MCF 10A (cell line): ENCODE data around the gene RNF150. TPM values are rescaled to one million over a fixed set of nuclear protein-coding genes. Genes with fewer than 3 reads are reported as not detected.

Source experiments
- BruUV-seq: library from RNA; stranded (reverse); fragments of 400-500 nt; replicated peaks from 2 replicates; lab custom pipeline; 2021; lab: Mats Ljungman, UMichigan
- CTCF ChIA-PET: fragments of 300-600 bp; sonication (Branson Sonifier 250); formaldehyde crosslinking; extraction: SDS; loops from one replicate; lab custom pipeline; 2021; ENCODE audit warnings: antibody characterized with exemption, inconsistent platforms; lab: Yijun Ruan, JAX
- POLR2A ChIA-PET: fragments of 300-600, 350-650 bp; sonication (Branson Sonifier 250); formaldehyde crosslinking; extraction: SDS; loops from one replicate; lab custom pipeline; 2020; ENCODE audit warnings: antibody characterized with exemption, inconsistent platforms; lab: Yijun Ruan, JAX
- DNase-seq: peaks from one replicate; pipeline ENCODE4 v3.0.0-alpha.2; 2018; ENCODE audit not compliant: unreplicated experiment
- H3K27ac Mint-ChIP-seq: one replicate; pipeline ENCODE4 v1.8.0; 2022; ENCODE audit warnings: mild to moderate bottlenecking, low read depth, mixed read lengths; ENCODE audit not compliant: unreplicated experiment
- H3K27me3 Mint-ChIP-seq: one replicate; pipeline ENCODE4 v1.8.0; 2022; ENCODE audit warnings: mixed read lengths; ENCODE audit not compliant: insufficient read depth, unreplicated experiment
- H3K36me3 Mint-ChIP-seq: one replicate; pipeline ENCODE4 v1.8.0; 2022; ENCODE audit warnings: mild to moderate bottlenecking, moderate library complexity, mixed read lengths; ENCODE audit not compliant: insufficient read depth, unreplicated experiment
- H3K4me1 Mint-ChIP-seq: one replicate; pipeline ENCODE4 v1.8.0; 2022; ENCODE audit warnings: mixed read lengths; ENCODE audit not compliant: insufficient read depth, unreplicated experiment
- H3K4me3 Mint-ChIP-seq: one replicate; pipeline ENCODE4 v1.8.0; 2022; ENCODE audit warnings: mild to moderate bottlenecking, moderate library complexity, mixed read lengths; ENCODE audit not compliant: unreplicated experiment
- H3K9me3 Mint-ChIP-seq: one replicate; pipeline ENCODE4 v1.8.0; 2022; ENCODE audit warnings: mixed read lengths; ENCODE audit not compliant: unreplicated experiment
- CTCF ChIP-seq: fragments of 200-600 bp; IDR thresholded peaks from one replicate; pipeline ENCODE4 v1.8.0; 2022; ENCODE audit warnings: antibody characterized with exemption, mild to moderate bottlenecking; ENCODE audit not compliant: unreplicated experiment
- intact Hi-C: fragments of 100-400 bp; cut with micrococcal nuclease; formaldehyde crosslinking; loops from 2 replicates; pipeline ENCODE4 v1.14.1; 2022
- total RNA-seq: library from RNA; stranded (reverse); gene quantifications from 2 replicates; pipeline ENCODE4 v1.2.3, GENCODE V29; 2022

The RNF150 gene
- total RNA-seq, 1 experiment from 2014 or later, result 0.44 TPM

- POLR2A ChIA-PET, result interaction anchor here (0.8 to 1.9 kb wide), 3 partner anchors 22 to 414 kb away, joined by 3 to 4 read pairs (median 4); partner anchors contain the start of gene RNF150
- TF ChIP-seq CTCF, result peak; percentile 60
- intact Hi-C loops, result loop anchor here (1.0 to 10.0 kb wide), 4 partner anchors 23 to 359 kb away; partner anchors contain the start of genes RNF150 and ZNF330
- peak; percentile 80 for DNase-seq
- Mint-ChIP-seq H3K9me3 (no peaks in the 10 kb centered on the region), H3K27ac (no peak overlapping the region), H3K36me3 (no peaks in the 10 kb centered on the region), H3K4me1 (peaks cover 8% of the 10 kb centered on the region), H3K27me3 (no peaks in the 10 kb centered on the region), H3K4me3 (no peak overlapping the region)
- CTCF ChIA-PET, result interaction anchor here (0.6 to 6.2 kb wide), 20 partner anchors 8 to 413 kb away, joined by 3 to 115 read pairs (median 3); partner anchors contain the start of gene RNF150
- no TSS peak for BruUV-seq
These were observed 271.7 kb downstream of the RNF150 start for GRCh38 chr4:140861359-140862176.

GRCh38 chr4:140858897-140859296 lies 274.4 kb downstream of the RNF150 start:
- Mint-ChIP-seq H3K9me3 (no peaks in the 10 kb centered on the region), H3K4me3 (no peak overlapping the region), H3K36me3 (no peaks in the 10 kb centered on the region), H3K27ac (no peak overlapping the region), H3K27me3 (no peaks in the 10 kb centered on the region), H3K4me1 (peaks cover 21% of the 10 kb centered on the region)
- ChIA-PET POLR2A (interaction anchor here (0.6 to 0.9 kb wide), 3 partner anchors 48 to 526 kb away, joined by 3 read pairs; no protein-coding TSS in a partner anchor), CTCF (interaction anchor here (0.6 to 6.2 kb wide), 7 partner anchors 11 to 289 kb away, joined by 3 to 115 read pairs (median 4); partner anchors contain the start of gene RNF150)
- intact Hi-C loops, result no loop called here
- no TSS peak for BruUV-seq
- TF ChIP-seq CTCF, result no peak
- no peak for DNase-seq

GRCh38 chr4:140857111-140857510 lies 276.2 kb downstream of the RNF150 start:
- H3K4me3 Mint-ChIP-seq, result peak overlapping the region; percentile 54
- intact Hi-C loops, result no loop called here
- ChIA-PET CTCF (interaction anchor here (0.7 to 6.2 kb wide), 5 partner anchors 27 to 997 kb away, joined by 3 to 115 read pairs (median 4); partner anchors contain the start of gene RNF150), POLR2A (interaction anchor here (0.6 to 0.8 kb wide), 2 partner anchors 166 to 271 kb away, joined by 3 read pairs; no protein-coding TSS in a partner anchor)
- BruUV-seq, result TSS peak; percentile 88
- no peaks in the 10 kb centered on the region for H3K27me3 Mint-ChIP-seq
- no peaks in the 10 kb centered on the region for H3K36me3 Mint-ChIP-seq
- DNase-seq, result peak; percentile 71
- no peak for TF ChIP-seq CTCF
- peak overlapping the region; percentile 59 for H3K27ac Mint-ChIP-seq
- H3K4me1 Mint-ChIP-seq, result peaks cover 21% of the 10 kb centered on the region
- no peaks in the 10 kb centered on the region for H3K9me3 Mint-ChIP-seq

GRCh38 chr4:140856621-140857062 lies 276.6 kb downstream of the RNF150 start:
- TF ChIP-seq CTCF, result no peak
- peak overlapping the region; percentile 54 for H3K4me3 Mint-ChIP-seq
- no peaks in the 10 kb centered on the region for H3K36me3 Mint-ChIP-seq
- BruUV-seq, result TSS peak; percentile 75
- H3K27ac Mint-ChIP-seq, result peak overlapping the region; percentile 59
- ChIA-PET POLR2A (interaction anchor here (0.6 to 1.5 kb wide), 4 partner anchors 100 to 514 kb away, joined by 3 read pairs; partner anchors contain the start of gene TBC1D9), CTCF (interaction anchor here (0.5 to 1.3 kb wide), 4 partner anchors 15 to 997 kb away, joined by 3 to 4 read pairs (median 3); partner anchors contain the start of gene RNF150)
- intact Hi-C loops, result no loop called here
- peak; percentile 94 for DNase-seq
- no peaks in the 10 kb centered on the region for H3K27me3 Mint-ChIP-seq
- H3K9me3 Mint-ChIP-seq, result no peaks in the 10 kb centered on the region
- peaks cover 21% of the 10 kb centered on the region for H3K4me1 Mint-ChIP-seq
